ENCODE results near the gene FJX1.

FJX1 gene

GRCh38 chr11:35617687-35618496, at the start of gene FJX1:
FJX1 (plus strand) TSS chr11:35618460; CDS start chr11:35618637, 177 bp downstream.
- DNase-seq (ENCODE audit: extremely low read depth in 1 of 2, low read depth in 1 of 2) = no peak

GRCh38 chr11:35571696-35572095, 46.6 kb upstream of the FJX1 start:
- DNase-seq (ENCODE audit: extremely low read depth in 1 of 2, low read depth in 1 of 2) = no peak

GRCh38 chr11:35579557-35580396, 38.5 kb upstream of the FJX1 start:
- DNase-seq (ENCODE audit: extremely low read depth in 1 of 2, low read depth in 1 of 2) = no peak

GRCh38 chr11:35580397-35580781, 37.9 kb upstream of the FJX1 start:
- no peak for DNase-seq (ENCODE audit: extremely low read depth in 1 of 2, low read depth in 1 of 2)

GRCh38 chr11:35582033-35582432, 36.2 kb upstream of the FJX1 start:
- DNase-seq (ENCODE audit: extremely low read depth in 1 of 2, low read depth in 1 of 2) = no peak

GRCh38 chr11:35583126-35583525, 35.1 kb upstream of the FJX1 start:
- DNase-seq (ENCODE audit: extremely low read depth in 1 of 2, low read depth in 1 of 2) = no peak

GRCh38 chr11:35583843-35584242, 34.4 kb upstream of the FJX1 start:
- DNase-seq (ENCODE audit: extremely low read depth in 1 of 2, low read depth in 1 of 2) = no peak

- DNase-seq (ENCODE audit: extremely low read depth in 1 of 2, low read depth in 1 of 2) = no peak
Observed at GRCh38 chr11:35584321-35584720, 33.9 kb upstream of the FJX1 start.

GRCh38 chr11:35585416-35585815, 32.8 kb upstream of the FJX1 start:
- DNase-seq (ENCODE audit: extremely low read depth in 1 of 2, low read depth in 1 of 2) = no peak

- no peak for DNase-seq (ENCODE audit: extremely low read depth in 1 of 2, low read depth in 1 of 2)
Observed at GRCh38 chr11:35586222-35586621, 32.0 kb upstream of the FJX1 start.

GRCh38 chr11:35587972-35588371, 30.3 kb upstream of the FJX1 start:
- DNase-seq (ENCODE audit: extremely low read depth in 1 of 2, low read depth in 1 of 2) = no peak

- no peak for DNase-seq (ENCODE audit: extremely low read depth in 1 of 2, low read depth in 1 of 2)
Observed at GRCh38 chr11:35588627-35589026, 29.6 kb upstream of the FJX1 start.

- no peak for DNase-seq (ENCODE audit: extremely low read depth in 1 of 2, low read depth in 1 of 2)
Observed at GRCh38 chr11:35589281-35589680, 29.0 kb upstream of the FJX1 start.

- DNase-seq (ENCODE audit: extremely low read depth in 1 of 2, low read depth in 1 of 2) = no peak
Observed at GRCh38 chr11:35590412-35590811, 27.8 kb upstream of the FJX1 start.

GRCh38 chr11:35593143-35593542, 25.1 kb upstream of the FJX1 start:
- no peak for DNase-seq (ENCODE audit: extremely low read depth in 1 of 2, low read depth in 1 of 2)

- no peak for DNase-seq (ENCODE audit: extremely low read depth in 1 of 2, low read depth in 1 of 2)
Observed at GRCh38 chr11:35594680-35595079, 23.6 kb upstream of the FJX1 start.

- no peak for DNase-seq (ENCODE audit: extremely low read depth in 1 of 2, low read depth in 1 of 2)
Observed at GRCh38 chr11:35598254-35599125, 19.8 kb upstream of the FJX1 start.

- DNase-seq (ENCODE audit: extremely low read depth in 1 of 2, low read depth in 1 of 2) = no peak
Observed at GRCh38 chr11:35600331-35600838, 17.9 kb upstream of the FJX1 start.

- no peak for DNase-seq (ENCODE audit: extremely low read depth in 1 of 2, low read depth in 1 of 2)
Observed at GRCh38 chr11:35602160-35602793, 16.0 kb upstream of the FJX1 start.

- DNase-seq (ENCODE audit: extremely low read depth in 1 of 2, low read depth in 1 of 2) = no peak
Observed at GRCh38 chr11:35602979-35603378, 15.3 kb upstream of the FJX1 start.
